GM19468 (cell line): ENCODE results near the gene ANO5.

Experiments
- ATAC-seq: cut with Tn5 transposase; IDR thresholded peaks from one replicate; pipeline ENCODE4 v1.9.1; 2021; ENCODE audit warnings: mild to moderate bottlenecking, moderate library complexity, moderate number of reproducible peaks; ENCODE audit not compliant: unreplicated experiment; ENCODE audit errors: extremely low read depth

Gene ANO5

GRCh38 chr11:22192642-22193347, at the start of gene ANO5:
Gene ANO5 (plus strand): TSS chr11:22193085. CDS start chr11:22193493, 408 bp downstream.
- no peak for ATAC-seq

- no peak for ATAC-seq
Observed at GRCh38 chr11:22151649-22152197, 41.2 kb upstream of the ANO5 start.

DNA sequence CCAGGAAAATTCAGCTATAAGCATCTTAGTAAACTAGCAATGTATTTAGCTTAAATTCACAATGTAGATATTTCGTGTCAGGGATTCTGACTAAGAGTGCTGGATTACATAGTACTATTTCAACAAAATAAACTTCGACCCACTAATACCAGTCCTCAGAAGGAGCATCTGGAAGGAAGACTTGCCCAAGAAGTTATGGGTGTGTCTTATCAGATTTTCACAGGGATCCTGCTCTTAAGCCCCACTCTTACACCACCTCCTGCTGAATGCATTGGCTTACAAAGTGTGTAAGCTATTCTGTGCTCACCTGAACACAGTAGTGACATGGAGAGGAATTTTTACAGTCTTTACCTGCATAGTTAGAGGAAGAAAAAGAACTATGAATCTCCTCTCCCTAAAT, 35.4 kb upstream of the ANO5 start:
- no peak for ATAC-seq

GRCh38 chr11:22161489-22161888, 31.4 kb upstream of the ANO5 start:
- ATAC-seq, result no peak

GRCh38 chr11:22162756-22163155, 30.1 kb upstream of the ANO5 start:
- ATAC-seq, result no peak

DNA sequence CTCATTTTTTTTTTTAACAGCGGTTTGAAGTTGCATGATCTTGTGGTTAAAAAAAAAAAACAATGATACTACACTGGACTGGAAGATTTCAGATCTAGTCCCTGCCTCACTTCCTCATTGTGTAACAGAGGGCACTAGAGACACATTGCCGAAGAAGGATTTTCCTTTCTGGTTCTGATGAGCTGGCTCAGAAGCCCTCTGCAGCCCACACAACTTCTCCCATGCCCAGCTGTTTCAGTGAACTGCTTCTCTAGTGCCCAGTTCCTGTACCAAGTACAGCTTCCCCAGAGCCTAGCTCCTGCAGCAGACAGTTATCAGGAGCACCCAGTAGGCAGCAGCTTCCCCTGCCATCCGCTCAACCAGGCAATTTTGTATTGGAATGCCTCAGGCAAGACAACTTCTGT, 29.5 kb upstream of the ANO5 start:
- peak; percentile 57 for ATAC-seq

DNA sequence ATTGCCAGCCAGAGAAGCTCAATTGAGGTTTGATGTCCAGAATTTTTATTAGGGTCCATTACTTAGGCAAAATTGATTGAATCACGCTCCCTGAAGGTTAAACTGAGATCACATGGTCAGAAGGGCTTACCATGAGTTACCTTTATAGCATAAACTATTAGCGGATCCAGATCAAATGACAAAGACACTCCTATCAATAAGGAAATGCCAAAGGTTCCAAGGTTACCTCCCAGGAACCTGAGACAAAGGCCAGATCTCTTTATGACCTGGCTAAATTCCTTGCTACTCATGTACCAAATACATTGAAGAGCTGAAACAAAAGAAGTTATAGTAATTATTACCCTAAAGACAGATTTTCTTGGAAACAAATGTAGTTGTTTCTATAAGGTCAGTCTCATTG, 27.8 kb upstream of the ANO5 start:
- no peak for ATAC-seq

- ATAC-seq, result no peak
Observed at GRCh38 chr11:22165759-22166513, 26.9 kb upstream of the ANO5 start.

- no peak for ATAC-seq
Observed at GRCh38 chr11:22169833-22170232, 23.1 kb upstream of the ANO5 start.

DNA sequence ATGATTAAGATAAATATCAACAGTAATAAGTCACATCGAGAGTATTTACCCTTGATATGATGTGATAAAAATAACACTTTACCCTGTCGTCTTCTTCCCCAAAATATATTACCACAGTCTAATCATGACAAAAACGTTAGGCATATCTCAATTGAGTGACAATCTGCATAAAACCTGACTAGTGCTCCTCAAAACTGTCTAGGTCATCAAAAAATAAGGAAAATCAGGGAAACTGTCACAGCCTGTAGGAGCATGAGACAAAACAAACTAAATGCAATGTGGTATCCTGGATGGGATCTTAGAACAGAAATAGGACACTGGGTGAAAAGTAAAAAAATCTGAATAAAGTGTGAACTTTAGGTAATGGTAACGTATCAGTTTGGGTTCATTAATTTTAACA, 19.4 kb upstream of the ANO5 start:
- no peak for ATAC-seq

- ATAC-seq, result no peak
Observed at GRCh38 chr11:22177186-22177585, 15.7 kb upstream of the ANO5 start.

GRCh38 chr11:22179626-22180025, 13.3 kb upstream of the ANO5 start:
- no peak for ATAC-seq

GRCh38 chr11:22180131-22180530, 12.8 kb upstream of the ANO5 start:
- ATAC-seq, result no peak

DNA sequence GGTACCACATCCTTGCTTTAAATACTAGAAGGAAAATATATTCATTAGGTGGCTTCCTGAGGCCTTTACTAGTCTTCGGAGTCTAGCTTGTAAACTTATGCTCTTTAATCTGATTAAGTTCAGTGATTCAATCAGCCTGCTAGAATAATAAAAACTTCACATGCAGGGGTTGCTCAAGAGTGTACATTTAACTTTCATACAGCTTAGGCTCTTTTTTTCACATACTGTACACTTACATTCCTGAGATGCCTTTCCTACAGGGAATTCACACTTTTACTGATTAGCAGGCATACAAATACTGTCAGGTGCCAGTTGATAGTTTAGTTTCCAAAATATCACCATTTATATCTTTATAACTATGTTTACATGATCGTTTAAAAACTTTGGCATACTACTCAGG, 3.2 kb upstream of the ANO5 start:
- no peak for ATAC-seq

DNA sequence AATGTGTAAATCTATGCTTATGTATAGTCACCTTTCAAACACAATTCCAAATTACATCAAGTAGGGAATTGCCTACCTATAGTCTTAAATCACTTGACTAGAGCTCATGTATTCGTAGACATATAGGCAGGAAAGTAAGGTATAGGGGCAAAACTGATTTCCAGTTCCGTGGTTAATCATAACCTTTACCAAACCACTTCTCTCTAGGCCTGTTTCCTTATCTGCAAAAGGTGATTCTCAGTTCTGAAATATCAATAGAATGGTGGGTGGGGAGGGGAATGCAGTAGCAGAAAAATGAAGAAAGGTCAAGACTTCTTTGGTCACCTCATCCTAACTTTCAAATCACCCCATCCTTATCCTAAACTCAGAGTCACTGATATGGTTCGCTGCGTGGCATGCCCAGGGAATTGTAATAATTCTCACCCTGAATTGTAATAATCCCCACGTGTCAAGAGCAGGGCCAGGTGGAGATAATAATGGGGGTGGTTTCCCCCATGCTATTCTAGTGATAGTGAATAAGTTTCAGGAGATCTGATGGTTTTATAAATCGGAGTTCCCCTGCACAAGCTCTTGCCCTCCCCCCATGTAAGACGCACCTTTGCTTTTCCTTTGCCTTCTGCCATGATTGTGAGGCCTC, 1.9 kb upstream of the ANO5 start:
- ATAC-seq, result no peak

GRCh38 chr11:22192289-22192641, 620 bp upstream of the ANO5 start:
- ATAC-seq, result no peak

GRCh38 chr11:22193348-22194051, 615 bp downstream of the ANO5 start:
- no peak for ATAC-seq

- no peak for ATAC-seq
Observed at GRCh38 chr11:22194306-22194705, 1.4 kb downstream of the ANO5 start.

DNA sequence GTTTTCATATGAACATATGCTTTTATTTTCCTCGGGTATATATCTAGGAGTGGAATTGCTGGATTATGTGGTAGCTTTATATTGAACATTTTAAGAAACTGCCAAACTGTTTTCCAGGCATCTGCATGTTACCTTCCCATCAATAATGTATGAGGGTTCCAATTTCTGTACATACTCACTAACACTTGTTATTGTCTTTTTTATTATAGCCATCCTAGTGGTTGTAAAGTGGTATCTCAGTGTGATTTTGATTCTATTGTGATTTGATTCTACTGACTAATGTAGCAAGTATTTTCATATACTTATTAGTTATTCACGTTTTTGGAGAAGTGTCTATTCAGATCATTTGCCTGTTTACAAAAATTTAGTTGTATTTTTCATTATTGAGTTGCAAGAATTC, 2.0 kb downstream of the ANO5 start:
- no peak for ATAC-seq

DNA sequence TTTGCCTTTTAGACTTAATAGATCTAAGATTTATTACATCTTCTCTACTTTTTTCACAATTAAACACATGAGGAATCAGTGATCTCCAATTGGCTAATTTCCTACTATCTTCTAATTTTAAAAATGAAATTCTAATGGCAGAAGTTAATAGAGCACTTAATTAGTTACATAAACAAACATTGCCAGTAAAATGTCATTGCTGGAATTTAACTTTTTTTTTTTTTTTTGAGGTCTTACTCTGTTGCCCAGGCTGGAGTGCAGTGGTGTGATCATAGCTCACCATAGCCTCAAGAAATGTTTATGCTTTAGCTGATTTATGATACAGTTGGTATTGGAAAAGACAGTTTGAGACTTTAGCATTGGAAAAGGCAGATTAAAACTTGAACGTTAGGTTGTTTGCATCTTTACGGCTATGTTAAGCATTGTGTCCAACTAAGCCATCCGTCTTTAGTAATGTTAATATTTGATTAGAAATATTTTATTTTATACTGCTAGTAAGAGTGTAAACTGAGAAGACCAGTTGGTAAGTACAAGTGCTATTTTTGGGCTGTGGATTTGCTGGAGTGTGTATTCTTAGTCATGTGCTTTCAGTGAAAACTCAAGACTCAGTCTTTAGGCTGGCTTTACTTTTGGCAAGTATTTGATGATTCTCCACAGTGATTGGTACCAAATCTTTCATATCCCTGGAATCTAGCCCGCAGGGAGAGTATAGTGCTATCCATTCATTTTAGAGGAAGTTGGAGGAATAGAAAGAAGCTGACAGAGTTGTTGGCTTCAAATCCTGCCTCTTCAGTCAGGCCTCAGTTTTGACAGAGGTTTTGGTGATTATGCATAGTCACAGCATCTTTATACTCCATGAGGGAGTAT, 4.5 kb downstream of the ANO5 start:
- no peak for ATAC-seq
